Activated CD4-positive, alpha-beta T cell treated with anti-CD3 and anti-CD28 coated beads, Interleukin-2, amount 50 U/mL, for 24 hours (primary cell): Measurements from ENCODE around the gene GPR65.

Experiments used
- DNase-seq, 2 donors: peaks; one replicate each; pipeline ENCODE4 v3.0.0-alpha.2; 2020; ENCODE audit warnings: low read depth in 1 of 2, low spot score in 1 of 2

The GPR65 gene

GRCh38 chr14:88005050-88005481 lies at the start of gene GPR65:
Gene GPR65 (plus strand): TSS chr14:88005135. CDS start chr14:88010848, 5,713 bp downstream.
- peak in 1 of 2 donors; percentile 39 for DNase-seq

GRCh38 chr14:87955501-87955900 lies 49.4 kb upstream of the GPR65 start:
- no peak for DNase-seq

- no peak for DNase-seq
These were observed 44.7 kb upstream of the GPR65 start for GRCh38 chr14:87960013-87960787.

GRCh38 chr14:87961246-87961645 lies 43.7 kb upstream of the GPR65 start:
- DNase-seq, result no peak

- DNase-seq, result no peak
These were observed 38.1 kb upstream of the GPR65 start for GRCh38 chr14:87966816-87967215.

GRCh38 chr14:87967496-87967895 lies 37.4 kb upstream of the GPR65 start:
- DNase-seq, result no peak

- no peak for DNase-seq
These were observed 33.9 kb upstream of the GPR65 start for GRCh38 chr14:87971010-87971409.

- DNase-seq, result no peak
These were observed 29.3 kb upstream of the GPR65 start for GRCh38 chr14:87975636-87976035.

GRCh38 chr14:87979689-87980088 lies 25.2 kb upstream of the GPR65 start:
- DNase-seq, result no peak

GRCh38 chr14:87989221-87989955 lies 15.5 kb upstream of the GPR65 start:
- DNase-seq, result no peak

GRCh38 chr14:87989956-87990299 lies 15.0 kb upstream of the GPR65 start:
- no peak for DNase-seq

GRCh38 chr14:87990682-87991081 lies 14.3 kb upstream of the GPR65 start:
- DNase-seq, result no peak

GRCh38 chr14:87992346-87992717 lies 12.6 kb upstream of the GPR65 start:
- DNase-seq, result no peak

- peak; percentile 85 to 89 for DNase-seq
These were observed 12.0 kb upstream of the GPR65 start, which contains the start of gene GALC for GRCh38 chr14:87992718-87993628. Gene GALC (minus strand): TSS chr14:87993182. CDS start chr14:87993164, 18 bp downstream.

GRCh38 chr14:87994974-87995373 lies 10.0 kb upstream of the GPR65 start:
- DNase-seq, result no peak

GRCh38 chr14:87995500-87996290 lies 9.2 kb upstream of the GPR65 start:
- DNase-seq, result no peak

GRCh38 chr14:87996291-87996592 lies 8.7 kb upstream of the GPR65 start:
- no peak for DNase-seq

GRCh38 chr14:87998482-87998881 lies 6.5 kb upstream of the GPR65 start:
- no peak for DNase-seq

GRCh38 chr14:87999277-87999676 lies 5.7 kb upstream of the GPR65 start:
- DNase-seq, result no peak

GRCh38 chr14:88002421-88003075 lies 2.4 kb upstream of the GPR65 start:
- DNase-seq, result no peak
